ENCODE results near the gene MYO7A.

The MYO7A gene

DNA sequence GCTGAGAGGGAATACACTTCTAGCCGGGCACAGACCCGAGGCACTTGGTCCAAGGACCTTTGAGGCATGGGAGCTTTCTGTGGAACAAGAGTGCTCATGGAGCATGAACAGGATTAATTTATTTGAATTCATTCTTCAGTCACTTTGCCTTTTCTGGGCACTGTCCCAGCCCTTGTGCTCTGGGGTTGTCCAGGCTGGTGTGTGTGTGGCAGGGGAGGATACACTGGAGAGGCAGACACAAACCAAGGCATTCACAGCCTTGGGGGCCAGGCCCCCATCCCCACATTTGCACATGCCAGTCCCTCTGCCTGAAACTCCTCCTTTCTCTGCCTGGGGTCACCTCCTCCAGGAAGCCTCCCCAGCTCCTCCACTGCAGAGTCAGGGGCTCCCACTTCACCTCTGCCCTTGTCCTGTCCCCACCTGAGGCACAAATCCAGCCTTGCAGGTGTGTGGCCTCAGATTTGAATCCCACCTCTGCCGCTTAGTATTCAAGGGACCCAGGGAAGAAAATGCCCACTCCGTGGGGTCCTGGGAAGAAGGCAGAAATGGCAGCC lies 55.5 kb downstream of the MYO7A start:
- Mint-ChIP-seq H3K9me3 (no peaks in the 10 kb centered on the region), H3K27me3 (no peaks in the 10 kb centered on the region), H3K36me3 (ENCODE audit: low read depth) (peaks cover 41% of the 10 kb centered on the region), H3K4me3 (no peak overlapping the region), H3K27ac (no peak overlapping the region), H3K4me1 (ENCODE audit: low read depth) (peaks cover 14% of the 10 kb centered on the region)
- intact Hi-C loops (cut with micrococcal nuclease): no loop called here

DNA sequence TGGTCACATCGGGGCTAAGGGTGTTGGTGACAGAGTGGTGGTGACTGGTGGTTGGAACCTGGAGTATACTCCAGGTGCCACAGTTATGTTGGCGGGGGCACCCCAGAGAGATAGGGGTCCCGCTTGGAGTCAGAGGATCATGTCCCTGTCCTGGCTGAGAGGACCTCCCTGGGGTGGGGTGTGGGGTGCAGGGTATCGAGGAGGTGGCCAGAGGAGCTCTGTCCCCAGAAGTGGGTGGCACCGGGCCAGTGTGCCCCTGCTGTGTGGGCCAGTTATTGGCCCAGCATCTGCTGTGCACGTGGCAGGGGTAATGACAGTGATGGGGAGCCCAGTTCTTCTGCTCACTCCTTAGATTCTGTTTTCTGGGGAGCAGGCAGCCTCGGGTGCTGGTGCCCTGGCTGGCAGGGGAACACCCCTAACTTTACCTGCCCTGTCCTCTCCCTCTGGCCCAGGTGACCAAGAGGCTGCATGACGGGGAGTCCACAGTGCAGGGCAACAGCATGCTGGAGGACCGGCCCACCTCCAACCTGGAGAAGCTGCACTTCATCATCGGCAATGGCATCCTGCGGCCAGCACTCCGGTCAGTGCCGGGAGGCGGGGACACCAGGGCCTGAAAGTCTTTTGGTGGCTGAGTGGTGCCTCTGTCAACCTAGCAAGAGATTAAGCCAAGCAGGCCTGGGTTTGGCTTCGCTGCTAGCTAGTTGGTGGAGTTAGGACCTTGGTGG lies 56.3 kb downstream of the MYO7A start:
- no peak overlapping the region for H3K27ac Mint-ChIP-seq
- no peaks in the 10 kb centered on the region for H3K27me3 Mint-ChIP-seq
- intact Hi-C loops (cut with micrococcal nuclease): no loop called here
- H3K4me3 Mint-ChIP-seq: no peak overlapping the region
- peaks cover 39% of the 10 kb centered on the region for H3K36me3 Mint-ChIP-seq (ENCODE audit: low read depth)
- peaks cover 14% of the 10 kb centered on the region for H3K4me1 Mint-ChIP-seq (ENCODE audit: low read depth)
- no peaks in the 10 kb centered on the region for H3K9me3 Mint-ChIP-seq

DNA sequence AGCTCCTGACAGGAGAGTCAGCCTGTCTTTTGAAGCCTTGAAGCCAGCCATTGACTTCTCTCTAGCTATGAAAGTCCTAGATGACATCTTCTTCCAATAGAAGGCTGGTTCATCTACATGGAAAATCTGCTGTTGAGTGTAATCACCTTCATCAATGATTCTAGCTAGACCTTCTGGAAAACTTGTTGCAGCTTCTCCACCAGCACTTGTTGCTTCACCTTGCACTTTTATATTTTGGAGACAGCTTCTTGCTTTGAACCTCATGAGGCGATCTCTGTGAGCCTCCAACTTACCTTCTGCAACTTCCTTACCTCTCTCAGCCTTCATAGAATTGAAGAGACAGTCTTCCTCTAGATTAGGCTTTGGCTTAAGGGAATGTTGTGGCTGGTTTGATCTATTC lies 58.3 kb downstream of the MYO7A start:
- Mint-ChIP-seq H3K4me1 (ENCODE audit: low read depth) (peaks cover 14% of the 10 kb centered on the region), H3K27ac (no peak overlapping the region), H3K27me3 (no peaks in the 10 kb centered on the region), H3K9me3 (no peaks in the 10 kb centered on the region), H3K4me3 (no peak overlapping the region), H3K36me3 (ENCODE audit: low read depth) (peaks cover 28% of the 10 kb centered on the region)
- intact Hi-C loops (cut with micrococcal nuclease): loop anchor here (5.0 kb wide), 1 partner anchor 139 kb away; no protein-coding TSS in a partner anchor

DNA sequence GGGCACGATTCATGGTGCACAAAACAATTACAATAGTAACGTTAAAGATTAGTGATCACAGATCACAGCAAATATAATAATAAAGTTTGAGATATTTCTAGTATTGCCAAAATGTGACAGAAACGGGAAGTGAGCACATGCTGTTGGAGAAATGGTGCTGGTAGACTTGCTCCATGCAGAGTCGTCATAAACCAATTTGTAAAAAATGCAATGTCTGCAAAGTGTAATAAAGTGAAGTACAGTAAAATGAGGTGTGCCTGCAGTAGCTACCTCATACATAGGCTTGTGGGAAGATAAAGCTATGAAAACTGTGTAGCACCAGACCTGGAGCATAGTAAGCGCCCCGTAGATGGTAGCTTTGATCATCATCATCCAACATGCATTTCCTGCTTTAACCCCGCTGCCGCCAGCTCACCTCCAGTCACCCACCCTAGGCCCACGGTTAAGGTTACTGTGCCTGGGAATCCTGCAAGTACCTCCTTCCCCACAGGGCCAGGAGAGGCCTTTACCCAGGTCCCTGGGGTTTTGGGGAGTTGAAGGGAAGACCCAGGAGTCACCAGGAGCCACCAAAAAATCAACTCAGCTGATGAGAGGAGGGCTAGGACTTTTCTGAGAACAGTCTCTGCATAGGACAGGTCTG lies 59.2 kb downstream of the MYO7A start:
- H3K9me3 Mint-ChIP-seq: no peaks in the 10 kb centered on the region
- intact Hi-C loops (cut with micrococcal nuclease): loop anchor here (5.0 kb wide), 1 partner anchor 140 kb away; no protein-coding TSS in a partner anchor
- H3K4me3 Mint-ChIP-seq: no peak overlapping the region
- H3K36me3 Mint-ChIP-seq (ENCODE audit: low read depth): peaks cover 19% of the 10 kb centered on the region
- H3K4me1 Mint-ChIP-seq (ENCODE audit: low read depth): peaks cover 14% of the 10 kb centered on the region
- H3K27me3 Mint-ChIP-seq: no peaks in the 10 kb centered on the region
- H3K27ac Mint-ChIP-seq: no peak overlapping the region

DNA sequence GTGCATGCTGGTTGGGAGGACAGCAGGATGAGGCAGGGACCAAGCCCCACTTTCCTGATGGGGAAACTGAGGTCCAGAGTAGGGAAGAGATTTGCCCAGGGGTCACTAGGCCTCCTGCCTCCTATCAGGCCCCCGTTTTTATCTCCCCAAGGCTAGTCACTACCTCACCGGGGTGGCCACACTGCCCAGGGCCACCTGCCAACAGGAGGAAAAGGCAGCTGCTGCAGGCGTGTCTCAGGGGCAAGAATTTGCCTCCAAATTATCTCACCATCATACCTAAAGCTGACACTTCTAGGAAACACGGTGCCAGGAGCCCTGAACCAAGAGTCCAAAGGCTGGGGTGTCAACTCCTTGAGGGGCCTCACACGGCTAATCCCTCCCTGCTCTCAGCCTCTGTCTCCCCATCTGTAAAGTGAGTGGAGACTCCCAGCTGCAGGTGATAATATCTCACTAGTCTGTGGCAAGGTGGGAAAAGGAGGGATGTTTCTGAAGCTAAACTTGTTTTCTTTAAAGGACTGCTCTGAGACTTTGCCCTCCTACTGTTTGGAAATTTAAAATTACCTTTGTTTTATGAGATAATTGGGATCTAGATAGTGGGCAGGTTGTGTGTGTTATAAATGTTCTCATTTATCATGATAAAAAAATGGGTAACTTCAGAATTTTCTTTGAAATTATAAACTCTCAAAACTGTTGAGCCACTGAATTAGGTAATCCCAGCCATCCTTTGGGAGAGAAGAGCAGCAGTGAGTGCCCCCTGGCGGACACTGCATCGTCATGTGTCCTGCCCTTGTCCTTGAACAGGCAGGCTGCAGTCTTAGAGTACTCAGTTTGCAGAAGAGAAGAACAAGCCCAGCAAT lies 60.0 kb downstream of the MYO7A start:
- H3K4me1 Mint-ChIP-seq (ENCODE audit: low read depth): peaks cover 14% of the 10 kb centered on the region
- no peak overlapping the region for H3K4me3 Mint-ChIP-seq
- peaks cover 11% of the 10 kb centered on the region for H3K36me3 Mint-ChIP-seq (ENCODE audit: low read depth)
- intact Hi-C loops (cut with micrococcal nuclease): loop anchor here (1.0 to 5.0 kb wide), 2 partner anchors 61 to 141 kb away; no protein-coding TSS in a partner anchor
- H3K27me3 Mint-ChIP-seq: no peaks in the 10 kb centered on the region
- no peaks in the 10 kb centered on the region for H3K9me3 Mint-ChIP-seq
- H3K27ac Mint-ChIP-seq: no peak overlapping the region

DNA sequence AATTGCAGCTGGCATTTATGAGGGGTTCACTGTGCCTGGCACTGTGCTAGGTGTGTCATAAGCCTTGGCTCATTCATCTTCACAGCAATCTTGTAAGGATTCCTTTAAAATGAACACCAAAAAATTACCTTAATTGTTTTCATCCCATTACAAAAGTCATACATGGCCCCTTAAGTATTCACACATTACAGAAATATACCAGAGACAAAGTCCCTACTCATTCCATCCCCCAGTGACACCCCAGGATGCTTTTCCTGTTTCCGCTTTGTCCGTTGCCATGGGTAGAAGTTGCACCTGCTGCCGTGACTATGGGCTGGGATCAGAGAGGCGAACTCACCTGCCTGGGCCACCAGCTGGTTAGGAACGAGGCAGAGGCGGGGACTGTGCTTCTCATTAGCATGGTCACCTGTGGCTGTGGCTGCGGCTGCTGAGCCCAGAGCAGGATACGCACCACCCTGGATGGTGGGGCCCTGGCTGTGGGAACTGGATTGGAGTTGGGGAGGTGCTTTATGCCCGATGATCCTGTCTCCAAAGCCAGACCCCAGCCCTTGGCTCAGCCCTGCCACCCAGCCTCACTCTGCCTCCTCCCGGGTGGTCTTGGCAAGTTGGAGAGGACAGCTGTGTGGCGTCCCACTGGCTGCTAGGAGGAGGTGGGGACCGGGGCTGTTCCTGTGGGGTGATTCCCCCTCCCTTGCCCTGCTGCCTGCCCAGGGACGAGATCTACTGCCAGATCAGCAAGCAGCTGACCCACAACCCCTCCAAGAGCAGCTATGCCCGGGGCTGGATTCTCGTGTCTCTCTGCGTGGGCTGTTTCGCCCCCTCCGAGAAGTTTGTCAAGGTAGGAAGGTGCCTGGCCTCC lies 60.8 kb downstream of the MYO7A start:
- Mint-ChIP-seq H3K27ac (no peak overlapping the region), H3K27me3 (no peaks in the 10 kb centered on the region), H3K9me3 (no peaks in the 10 kb centered on the region), H3K4me3 (no peak overlapping the region), H3K4me1 (ENCODE audit: low read depth) (peaks cover 14% of the 10 kb centered on the region), H3K36me3 (ENCODE audit: low read depth) (peaks cover 5% of the 10 kb centered on the region)
- intact Hi-C loops (cut with micrococcal nuclease): loop anchor here (1.0 to 5.0 kb wide), 2 partner anchors 62 to 142 kb away; no protein-coding TSS in a partner anchor

DNA sequence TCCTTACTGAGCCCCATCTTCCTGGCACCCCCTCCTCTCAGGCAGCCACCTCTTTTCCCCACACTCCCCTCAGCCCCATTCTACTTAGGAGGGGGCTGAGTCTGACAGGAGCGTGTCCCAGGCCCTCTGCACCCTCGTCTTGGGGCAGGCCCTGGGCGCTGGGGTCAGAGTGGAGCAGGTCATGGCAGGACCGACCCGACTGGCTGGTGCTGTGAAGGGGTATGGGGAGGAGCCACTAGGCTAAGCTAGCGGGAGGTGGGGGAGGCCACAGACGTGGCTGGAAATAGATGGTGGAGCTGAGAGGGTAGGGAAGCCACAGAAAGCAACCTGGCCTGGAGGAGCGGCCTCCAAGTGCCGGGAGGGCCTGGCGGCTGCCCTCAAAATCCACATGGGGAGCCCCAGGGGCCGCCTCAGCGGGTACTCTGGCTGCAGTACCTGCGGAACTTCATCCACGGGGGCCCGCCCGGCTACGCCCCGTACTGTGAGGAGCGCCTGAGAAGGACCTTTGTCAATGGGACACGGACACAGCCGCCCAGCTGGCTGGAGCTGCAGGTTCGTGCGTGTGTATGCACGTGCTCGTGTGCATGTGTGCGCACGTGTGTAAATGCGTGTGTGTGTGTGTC lies 61.7 kb downstream of the MYO7A start:
- Mint-ChIP-seq H3K4me1 (ENCODE audit: low read depth) (peaks cover 14% of the 10 kb centered on the region), H3K27ac (no peak overlapping the region), H3K36me3 (ENCODE audit: low read depth) (no peaks in the 10 kb centered on the region), H3K4me3 (no peak overlapping the region), H3K9me3 (no peaks in the 10 kb centered on the region), H3K27me3 (no peaks in the 10 kb centered on the region)
- intact Hi-C loops (cut with micrococcal nuclease): loop anchor here (5.0 to 10.0 kb wide), 2 partner anchors 142 to 355 kb away; no protein-coding TSS in a partner anchor

DNA sequence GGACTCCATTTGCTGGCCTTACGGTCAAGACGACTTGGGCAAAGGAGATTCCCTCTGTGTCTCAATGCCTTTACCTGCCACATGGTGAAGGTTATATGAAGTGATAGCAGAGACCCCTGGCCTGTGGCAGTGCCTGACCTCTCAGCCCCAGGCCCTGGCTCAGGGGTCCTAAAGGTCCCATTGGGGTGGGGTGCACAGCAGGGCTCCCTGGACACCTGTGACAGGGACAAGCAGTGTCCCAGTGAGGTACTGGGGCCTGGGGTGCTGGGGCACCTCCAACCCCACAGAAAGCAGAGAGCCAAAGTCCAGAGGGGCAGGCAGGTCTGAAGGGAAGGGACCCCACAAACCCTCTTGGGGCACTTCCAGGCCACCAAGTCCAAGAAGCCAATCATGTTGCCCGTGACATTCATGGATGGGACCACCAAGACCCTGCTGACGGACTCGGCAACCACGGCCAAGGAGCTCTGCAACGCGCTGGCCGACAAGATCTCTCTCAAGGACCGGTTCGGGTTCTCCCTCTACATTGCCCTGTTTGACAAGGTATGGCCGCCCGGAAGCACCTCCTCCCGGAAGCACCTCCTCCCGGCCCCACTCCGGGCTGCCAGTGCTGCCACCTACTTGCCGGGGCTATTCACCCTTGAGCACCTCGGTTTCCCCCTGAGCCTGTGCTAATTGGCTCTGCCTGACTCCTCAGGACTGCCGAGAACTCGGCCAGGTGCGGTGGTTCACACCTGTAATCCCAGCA lies 62.5 kb downstream of the MYO7A start:
- Mint-ChIP-seq H3K4me3 (no peak overlapping the region), H3K27me3 (no peaks in the 10 kb centered on the region), H3K36me3 (ENCODE audit: low read depth) (no peaks in the 10 kb centered on the region), H3K9me3 (no peaks in the 10 kb centered on the region), H3K4me1 (ENCODE audit: low read depth) (peaks cover 10% of the 10 kb centered on the region), H3K27ac (no peak overlapping the region)
- intact Hi-C loops (cut with micrococcal nuclease): loop anchor here (10.0 kb wide), 1 partner anchor 354 kb away; no protein-coding TSS in a partner anchor

DNA sequence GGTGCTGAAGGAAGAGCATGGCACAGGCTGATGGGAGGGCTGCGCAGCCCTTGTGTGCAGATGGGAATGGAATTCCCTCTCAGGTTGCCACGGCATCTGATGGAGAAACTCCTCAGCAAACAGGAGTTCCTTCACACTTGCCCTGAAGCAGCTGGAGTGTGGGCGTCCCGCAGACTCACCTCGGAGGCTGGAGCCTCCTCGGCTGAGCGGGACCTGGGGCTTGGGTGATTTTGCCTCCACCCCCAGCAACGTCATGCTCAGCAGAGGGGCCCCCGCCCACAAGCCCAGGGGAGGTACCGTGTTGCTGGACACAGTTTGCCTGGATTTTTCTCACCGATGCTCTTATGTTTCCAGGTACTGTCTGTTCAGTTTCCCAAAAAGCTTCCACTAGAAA lies 63.4 kb downstream of the MYO7A start:
- Mint-ChIP-seq H3K4me1 (ENCODE audit: low read depth) (peaks cover 9% of the 10 kb centered on the region), H3K36me3 (ENCODE audit: low read depth) (no peaks in the 10 kb centered on the region), H3K4me3 (no peak overlapping the region), H3K27me3 (no peaks in the 10 kb centered on the region), H3K27ac (no peak overlapping the region), H3K9me3 (no peaks in the 10 kb centered on the region)
- intact Hi-C loops (cut with micrococcal nuclease): loop anchor here (10.0 kb wide), 1 partner anchor 353 kb away; no protein-coding TSS in a partner anchor

DNA sequence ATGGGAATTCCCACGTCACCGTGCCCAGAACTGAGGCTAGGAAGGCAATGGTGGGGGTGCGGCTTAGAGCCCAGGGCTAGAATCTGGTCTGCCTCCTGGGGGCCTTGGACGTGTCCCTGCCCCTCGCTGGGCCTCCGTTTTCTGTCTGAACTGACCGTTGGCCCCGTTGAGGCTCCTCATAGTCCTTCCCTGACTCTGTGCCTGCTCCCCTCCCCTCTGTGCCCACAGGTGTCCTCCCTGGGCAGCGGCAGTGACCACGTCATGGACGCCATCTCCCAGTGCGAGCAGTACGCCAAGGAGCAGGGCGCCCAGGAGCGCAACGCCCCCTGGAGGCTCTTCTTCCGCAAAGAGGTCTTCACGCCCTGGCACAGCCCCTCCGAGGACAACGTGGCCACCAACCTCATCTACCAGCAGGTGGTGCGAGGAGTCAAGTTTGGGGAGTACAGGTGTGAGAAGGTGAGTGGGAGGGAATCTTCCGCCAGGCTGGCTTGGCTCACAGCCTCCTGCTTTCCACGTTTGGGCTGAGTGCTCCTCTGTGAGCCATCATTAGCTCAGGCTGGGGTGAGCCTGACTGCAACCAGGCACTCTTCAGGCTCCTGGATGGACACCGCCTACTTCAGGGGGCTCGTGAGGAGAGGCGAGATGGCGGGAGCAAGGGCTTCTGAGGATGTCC lies 63.9 kb downstream of the MYO7A start:
- Mint-ChIP-seq H3K27me3 (no peaks in the 10 kb centered on the region), H3K27ac (no peak overlapping the region), H3K4me3 (no peak overlapping the region), H3K36me3 (ENCODE audit: low read depth) (no peaks in the 10 kb centered on the region), H3K9me3 (no peaks in the 10 kb centered on the region), H3K4me1 (ENCODE audit: low read depth) (peaks cover 7% of the 10 kb centered on the region)
- intact Hi-C loops (cut with micrococcal nuclease): loop anchor here (10.0 kb wide), 1 partner anchor 353 kb away; no protein-coding TSS in a partner anchor

DNA sequence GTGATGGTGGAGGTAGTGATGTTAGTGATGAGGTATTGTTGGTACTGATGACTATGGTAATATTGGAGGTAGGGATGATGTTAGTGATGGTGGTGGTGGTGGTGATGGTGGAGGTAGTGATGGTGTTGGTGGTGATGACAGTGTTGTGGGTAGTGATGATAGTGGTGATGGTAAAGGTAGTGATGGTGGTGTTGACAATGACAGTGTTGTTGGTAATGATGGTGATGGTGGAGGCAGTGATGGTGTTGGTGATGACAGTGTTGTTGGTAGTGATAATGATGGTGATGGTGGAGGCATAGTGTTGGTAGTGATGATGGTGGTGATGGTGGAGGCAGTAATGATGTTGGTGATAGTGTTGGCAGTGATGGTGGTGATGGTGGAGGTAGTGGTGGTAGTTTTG lies 65.1 kb downstream of the MYO7A start:
- H3K4me3 Mint-ChIP-seq: no peak overlapping the region
- H3K9me3 Mint-ChIP-seq: no peaks in the 10 kb centered on the region
- H3K36me3 Mint-ChIP-seq (ENCODE audit: low read depth): peaks cover under 1% of the 10 kb centered on the region
- intact Hi-C loops (cut with micrococcal nuclease): loop anchor here (10.0 kb wide), 1 partner anchor 352 kb away; no protein-coding TSS in a partner anchor
- H3K27ac Mint-ChIP-seq: no peak overlapping the region
- peaks cover under 1% of the 10 kb centered on the region for H3K4me1 Mint-ChIP-seq (ENCODE audit: low read depth)
- no peaks in the 10 kb centered on the region for H3K27me3 Mint-ChIP-seq

Data from dendritic cell treated with granulocyte-macrophage colony-stimulating factor and Interleukin-4, amounts not matched to agents 40 ng/mL and 50 ng/mL, for 4 days (primary cell).